GM12878 (cell line): ENCODE results near the gene FCHSD2. TPM values are rescaled to one million over a fixed set of nuclear protein-coding genes. Genes with fewer than 3 reads are reported as not detected.
A peak's percentile ranks its signal among the peaks of the same experiment; 100 is the strongest.

Experiments used
- ATAC-seq: fragments of 200-7000 bp; cut with Tn5 transposase; 3 replicates; pipeline ENCODE4 v1.9.1; 2020; ENCODE audit warnings: mild to moderate bottlenecking, moderate library complexity
- BruUV-seq: library from RNA; stranded (reverse); fragments of 400-500 nt; replicated peaks from 2 replicates; lab custom pipeline; 2021; lab: Mats Ljungman, UMichigan
- CTCF ChIA-PET: fragments of 300-600 bp; sonication (Branson Sonifier 250); formaldehyde crosslinking; extraction: SDS; loops from one replicate; lab custom pipeline; 2021; ENCODE audit warnings: inconsistent platforms; lab: Yijun Ruan, JAX
- POLR2A ChIA-PET: fragments of 350-600 bp; formaldehyde crosslinking; extraction: SDS; loops from one replicate; lab custom pipeline; 2021; ENCODE audit warnings: inconsistent platforms; lab: Charles Lee
- RAD21 ChIA-PET: fragments of 300-600 bp; sonication (Branson Sonifier 250); formaldehyde crosslinking; loops from one replicate; lab custom pipeline; 2023; ENCODE audit warnings: antibody characterized with exemption; ENCODE audit not compliant: unreplicated experiment; lab: Charles Lee
- SMC1A ChIA-PET: fragments of 300-600 bp; sonication (Branson Sonifier 250); formaldehyde crosslinking; loops from one replicate; lab custom pipeline; 2023; ENCODE audit not compliant: unreplicated experiment, uncharacterized antibody; lab: Charles Lee
- DNase-seq: peaks from one replicate; pipeline ENCODE4 v3.0.0-alpha.2; 2011; ENCODE audit warnings: low read depth, low spot score
- FAIRE-seq: peaks from 3 replicates; lab custom pipeline; 2011; peaks lifted over from hg19 to GRCh38; lab: Jason Lieb, UNC
- H2AFZ ChIP-seq: 2 replicates; pipeline ENCODE4 v1.6.0; 2011; ENCODE audit warnings: low read depth, low read length, control low read depth; ENCODE audit not compliant: control insufficient read depth
- H3K27ac ChIP-seq: 2 replicates; pipeline ENCODE4 v1.5.1; 2011; ENCODE audit warnings: control low read depth; ENCODE audit not compliant: control insufficient read depth, insufficient read depth
- H3K27me3 ChIP-seq, 2 experiments: replicated peaks in 1 of 2; 2 replicates each; pipeline versions ENCODE4 v1.6.0 to v1.6.1; 2011; ENCODE audit warnings: low read length in 1 of 2; ENCODE audit not compliant: control insufficient read depth in 2 of 2, insufficient read depth in 2 of 2
- H3K36me3 ChIP-seq, 2 experiments: 2 replicates each; pipeline ENCODE4 v1.5.1; 2011; ENCODE audit warnings: low read length in 1 of 2; ENCODE audit not compliant: control insufficient read depth in 2 of 2, insufficient read depth in 2 of 2
- H3K4me1 ChIP-seq: 2 replicates; pipeline ENCODE4 v1.6.1; 2011; ENCODE audit warnings: mild to moderate bottlenecking, low read length, moderate library complexity, mixed read lengths; ENCODE audit not compliant: control insufficient read depth, insufficient read depth
- H3K4me2 ChIP-seq: 2 replicates; pipeline ENCODE4 v1.6.0; 2011; ENCODE audit warnings: control low read depth; ENCODE audit not compliant: control insufficient read depth, insufficient read depth
- H3K4me3 ChIP-seq: fragments of 200-600 bp; sonication (generic); 2 replicates; pipeline ENCODE4 v1.5.1; 2016
- H3K79me2 ChIP-seq: 2 replicates; pipeline ENCODE4 v1.6.0; 2011; ENCODE audit warnings: low read length; ENCODE audit not compliant: control insufficient read depth, insufficient read depth
- H3K9ac ChIP-seq: 2 replicates; pipeline ENCODE4 v1.8.0; 2011; ENCODE audit warnings: low read length, control low read depth, mixed read lengths; ENCODE audit not compliant: control insufficient read depth, insufficient read depth
- H3K9me3 ChIP-seq: replicated peaks from 3 replicates; pipeline ENCODE4 v1.5.1; 2011; ENCODE audit warnings: mild to moderate bottlenecking, low read length; ENCODE audit not compliant: control insufficient read depth, insufficient read depth
- H4K20me1 ChIP-seq: 2 replicates; pipeline ENCODE4 v1.6.0; 2011; ENCODE audit not compliant: control insufficient read depth, insufficient read depth
- BCL3 ChIP-seq: IDR thresholded peaks from 2 replicates; pipeline ENCODE4 v1.6.1; 2011; ENCODE audit warnings: borderline replicate concordance, low read depth, mild to moderate bottlenecking, moderate library complexity, low read length; ENCODE audit not compliant: insufficient read depth, poor library complexity, severe bottlenecking
- CUX1 ChIP-seq: IDR thresholded peaks from 2 replicates; pipeline ENCODE4 v1.6.1; 2012; ENCODE audit warnings: improper control_type of control experiment, low read depth, low read length; ENCODE audit not compliant: insufficient replicate concordance
- HCFC1 ChIP-seq: fragments of 150-350 bp; IDR thresholded peaks from 2 replicates; pipeline ENCODE4 v1.6.1; 2014; ENCODE audit warnings: low read length
- MXI1 ChIP-seq: fragments of 150-350 bp; IDR thresholded peaks from 2 replicates; pipeline ENCODE4 v1.6.1; 2011; ENCODE audit warnings: low read depth, mild to moderate bottlenecking, inconsistent platforms, low read length, improper control_type of control experiment
- POLR2A ChIP-seq: IDR thresholded peaks from 2 replicates; pipeline ENCODE4 v1.6.1; 2011; ENCODE audit warnings: low read depth, mild to moderate bottlenecking, low read length
- RBBP5 ChIP-seq: fragments of 200-600 bp; sonication (generic); conservative IDR thresholded peaks from 2 replicates; pipeline ENCODE4 v1.6.1; 2016
- WRNIP1 ChIP-seq: IDR thresholded peaks from 2 replicates; pipeline ENCODE4 v1.6.1; 2011; ENCODE audit warnings: low read depth, low read length, improper control_type of control experiment, borderline replicate concordance
- ZSCAN29 ChIP-seq: fragments of 450-650 bp; IDR thresholded peaks from 2 replicates; pipeline ENCODE4 v1.6.1; 2017; ENCODE audit warnings: mild to moderate bottlenecking, moderate library complexity
- whole genome bisulfite sequencing: methylation state at CpG from one replicate; pipeline ENCODE4 v1.1.6; 2016; ENCODE audit warnings: low lambda C conversion rate; ENCODE audit not compliant: insufficient replicate concordance, insufficient coverage; ENCODE audit errors: missing lambda C conversion rate; 5-methylcytosine and 5-hydroxymethylcytosine counted together
- in situ Hi-C: fragments of 300-500 bp; cut with MboI; formaldehyde crosslinking; loops from 9 replicates; pipeline ENCODE4 v1.14.3; 2018; ENCODE audit warnings: mixed read lengths
- intact Hi-C: fragments of 100-400 bp; cut with micrococcal nuclease; formaldehyde crosslinking; loops from one replicate; pipeline ENCODE4 v1.14.2; 2022; ENCODE audit not compliant: unreplicated experiment
- polyA plus RNA-seq, 11 experiments: library from polyadenylated mRNA; depleted of rRNA in 4 of 11; unstranded in 6 of 11; stranded (reverse) in 5 of 11; fragments of >200 nt; fragmentation: Nextera tagmentation in 4 of 11; fragmentation: Illumina TruSeq in 1 of 11; extraction: Ambion mirVana in 4 of 11; extraction: Trizol in 1 of 11; gene quantifications; 1 replicate in 1 of 11; 2 replicates in 10 of 11; pipeline versions ENCODE4 v1.2.1 to v1.2.3, GENCODE V29; 2011 to 2016; ENCODE audit warnings: inconsistent platforms in 2 of 11, missing spikeins in 2 of 11, low read depth in 1 of 11
- total RNA-seq, 4 experiments: library from RNA; depleted of rRNA in 3 of 4; stranded (reverse); fragments of >200 nt in 3 of 4; fragmentation: Illumina TruSeq in 1 of 4; extraction: Trizol in 1 of 4; gene quantifications; 2 replicates each; pipeline versions ENCODE4 v1.2.1 to v1.2.3, GENCODE V29; 2013 to 2021

Gene FCHSD2
- total and polyA plus RNA-seq, 10 of the 15 experiments (the other 5 are each of a cell fraction or from before 2014, with no cell fraction given) = 13.2 to 89.8 (median 47.8) TPM

- Histone ChIP-seq H3K27ac (no peak overlapping the region), H2AFZ (no peak overlapping the region), H3K4me1 (peaks cover 8% of the 10 kb centered on the region)
- no peak for FAIRE-seq
- whole genome bisulfite sequencing = 90% methylated on average over 7 of the region's 7 CpGs
- TF ChIP-seq MXI1 = no peak
- TF ChIP-seq HCFC1 = no peak
- no peak for TF ChIP-seq ZSCAN29
- TF ChIP-seq, all 136 proteins: peak for 0
- intact Hi-C loops (no loop called here), in situ Hi-C loops (loop anchor here (5.0 to 25.0 kb wide), 2 partner anchors 359 to 414 kb away; no protein-coding TSS in a partner anchor)
- SMC1A ChIA-PET = interaction anchor here (0.8 to 2.3 kb wide), 3 partner anchors 36 to 349 kb away, joined by 3 to 8 read pairs (median 3); no protein-coding TSS in a partner anchor
- H3K79me2 ChIP-seq = no peaks in the 10 kb centered on the region
- ATAC-seq (no peak), DNase-seq (no peak)
- no peak overlapping the region for H3K4me3 ChIP-seq
- no peaks in the 10 kb centered on the region for H3K27me3 ChIP-seq
- no peak overlapping the region for H3K9ac ChIP-seq
- H3K4me2 ChIP-seq = no peak overlapping the region
- H4K20me1 ChIP-seq = no peaks in the 10 kb centered on the region; the same call in 1 of the 2 replicates
- no peaks in the 10 kb centered on the region; the same call in 2 of the 3 replicates for H3K9me3 ChIP-seq
- H3K36me3 ChIP-seq = peaks cover 25 to 27% of the 10 kb centered on the region in 2 experiments
- CTCF ChIA-PET = interaction anchor here (0.9 to 8.7 kb wide), 4 partner anchors 104 to 461 kb away, joined by 4 to 128 read pairs (median 12); no protein-coding TSS in a partner anchor
- POLR2A ChIA-PET = interaction anchor here (0.8 to 3.5 kb wide), 3 partner anchors 11 to 348 kb away, joined by 3 to 14 read pairs (median 4); no protein-coding TSS in a partner anchor
- BruUV-seq = no TSS peak
- RAD21 ChIA-PET = interaction anchor here (0.8 to 1.6 kb wide), 5 partner anchors 104 to 358 kb away, joined by 3 to 5 read pairs (median 3); no protein-coding TSS in a partner anchor
These were observed 313.4 kb downstream of the FCHSD2 start for GRCh38 chr11:72828692-72829101.

GRCh38 chr11:72828081-72828567, 314.0 kb downstream of the FCHSD2 start:
- no peak overlapping the region for H3K9ac ChIP-seq
- RAD21 ChIA-PET = interaction anchor here (0.7 to 1.6 kb wide), 11 partner anchors 12 to 415 kb away, joined by 3 to 10 read pairs (median 4); partner anchors contain the start of gene STARD10
- H3K9me3 ChIP-seq = no peaks in the 10 kb centered on the region; the same call in 2 of the 3 replicates
- H3K27me3 ChIP-seq = no peaks in the 10 kb centered on the region
- intact Hi-C loops (no loop called here), in situ Hi-C loops (loop anchor here (5.0 to 25.0 kb wide), 2 partner anchors 359 to 414 kb away; no protein-coding TSS in a partner anchor)
- SMC1A ChIA-PET = interaction anchor here (0.8 to 2.3 kb wide), 4 partner anchors 15 to 350 kb away, joined by 3 to 8 read pairs (median 3); no protein-coding TSS in a partner anchor
- H3K36me3 ChIP-seq = peaks cover 23 to 27% of the 10 kb centered on the region in 2 experiments
- ATAC-seq (no peak), FAIRE-seq (no peak), DNase-seq (no peak)
- no peaks in the 10 kb centered on the region; the same call in 1 of the 2 replicates for H4K20me1 ChIP-seq
- no peak overlapping the region for H2AFZ ChIP-seq
- peaks cover 8% of the 10 kb centered on the region for H3K4me1 ChIP-seq
- peak overlapping the region; percentile 27; the same call in 1 of the 2 replicates for H3K27ac ChIP-seq
- CTCF ChIA-PET = interaction anchor here (0.9 to 8.7 kb wide), 12 partner anchors 12 to 461 kb away, joined by 3 to 128 read pairs (median 5); partner anchors contain the start of gene STARD10
- H3K79me2 ChIP-seq = no peaks in the 10 kb centered on the region
- no peak overlapping the region for H3K4me2 ChIP-seq
- no TSS peak for BruUV-seq
- POLR2A ChIA-PET = interaction anchor here (1.4 to 3.5 kb wide), 2 partner anchors 12 to 349 kb away, joined by 4 to 14 read pairs; no protein-coding TSS in a partner anchor
- no peak overlapping the region for H3K4me3 ChIP-seq
- WGBS = 47% methylated on average over 11 of the region's 11 CpGs
- TF ChIP-seq CUX1 = no peak
- TF ChIP-seq RBBP5 = 0 out of 2 replicates have a peak, but pooled peaks have one; percentile 7
- TF ChIP-seq POLR2A = peak; percentile 68; the same call in 1 of the 2 replicates
- TF ChIP-seq BCL3 = peak; percentile 7
- no peak for TF ChIP-seq WRNIP1
